ENCODE data around the gene HIVEP1. TPM values are rescaled to one million over a fixed set of nuclear protein-coding genes. Genes with fewer than 3 reads are reported as not detected.

HIVEP1 gene
- 10 to 100 TPM; 22.6 to 25.8 (median 23.8) TPM for polyA plus RNA-seq (ENCODE audit: insufficient read length in 4 of 4)

GRCh38 chr6:12012038-12012557 is at the start of gene HIVEP1:
HIVEP1 (plus strand) TSS chr6:12012312; CDS start chr6:12015629, 3,317 bp downstream.
- no peak for DNase-seq (ENCODE audit: low read depth in 4 of 4, low spot score in 3 of 4)

DNA sequence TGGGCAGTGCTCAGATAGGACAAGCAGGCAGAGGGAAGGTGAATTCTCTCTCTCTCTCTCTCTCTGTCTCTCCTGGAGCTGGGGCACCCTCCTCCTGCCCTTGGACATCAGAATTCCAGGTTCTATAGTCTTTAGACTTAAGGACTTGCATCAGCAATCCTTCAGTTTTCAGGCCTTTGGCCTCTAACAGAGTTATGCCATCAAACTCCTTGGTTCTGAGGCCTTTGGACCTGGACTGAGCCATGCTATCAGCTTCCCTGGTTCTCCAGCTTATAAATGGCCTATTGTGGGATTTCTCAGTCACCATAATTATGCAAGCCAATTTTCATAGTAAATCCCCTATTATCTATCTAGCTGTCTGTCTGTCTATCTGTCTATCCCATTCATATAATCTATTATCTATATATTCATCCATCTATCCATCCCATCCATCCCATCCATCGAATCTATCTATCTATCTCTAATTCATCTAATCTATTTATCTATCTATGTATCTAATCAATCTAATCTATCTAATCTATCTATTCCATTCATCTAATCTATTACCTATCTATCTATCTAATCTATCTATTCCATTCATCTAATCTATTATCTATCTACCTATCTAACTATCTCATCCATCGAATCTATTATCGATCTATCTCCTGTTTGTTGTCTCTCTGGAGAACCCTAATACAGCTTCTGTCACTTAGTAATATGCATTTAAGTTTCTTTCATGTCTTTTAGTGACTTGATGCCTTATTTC is 48.2 kb upstream of the HIVEP1 start:
- no peak for DNase-seq (ENCODE audit: low read depth in 4 of 4, low spot score in 3 of 4)

GRCh38 chr6:11964729-11965335 is 47.3 kb upstream of the HIVEP1 start:
- DNase-seq (ENCODE audit: low read depth in 4 of 4, low spot score in 3 of 4): no peak

DNA sequence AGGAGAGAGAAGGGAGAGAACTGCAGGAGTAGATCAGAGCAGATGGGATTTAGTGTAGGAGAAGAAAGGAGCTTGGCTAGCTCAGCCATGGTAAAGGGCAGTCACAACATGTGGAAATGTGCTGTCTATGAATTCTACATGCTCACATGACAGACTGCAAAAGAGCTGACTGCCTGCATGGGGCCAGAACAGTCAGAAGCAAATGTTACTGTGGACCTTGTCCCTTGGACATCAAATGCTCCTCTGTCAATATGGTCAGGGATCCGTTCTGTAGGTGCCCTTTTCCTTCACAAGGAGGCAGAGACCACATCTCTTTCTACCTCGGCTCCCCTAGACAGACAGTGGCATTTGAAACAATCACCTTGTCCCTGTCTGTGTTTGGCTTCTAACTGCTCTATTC is 46.6 kb upstream of the HIVEP1 start:
- no peak for DNase-seq (ENCODE audit: low read depth in 4 of 4, low spot score in 3 of 4)

GRCh38 chr6:11968241-11968806 is 43.8 kb upstream of the HIVEP1 start:
- DNase-seq (ENCODE audit: low read depth in 4 of 4, low spot score in 3 of 4): no peak

- no peak for DNase-seq (ENCODE audit: low read depth in 4 of 4, low spot score in 3 of 4)
Measured at GRCh38 chr6:11969092-11969491, 43.0 kb upstream of the HIVEP1 start.

DNA sequence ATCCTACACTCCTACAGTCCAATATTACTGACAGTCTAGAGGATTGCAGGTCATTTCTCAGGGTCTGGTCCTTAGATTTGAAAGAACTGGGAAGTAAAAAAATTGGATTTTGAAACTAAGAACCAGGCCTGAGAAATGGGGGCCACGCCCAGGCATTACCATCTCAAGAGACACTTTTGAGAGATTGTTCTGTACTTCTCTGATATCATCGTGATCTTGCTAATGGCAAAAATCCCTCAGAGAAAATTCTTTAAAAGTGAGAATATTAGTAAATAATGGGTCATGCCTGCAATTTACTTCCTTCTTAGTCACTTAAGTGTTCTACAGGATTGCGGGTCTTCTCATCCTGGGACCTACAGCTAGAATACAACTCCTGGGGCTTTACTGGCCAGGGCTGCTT is 42.0 kb upstream of the HIVEP1 start:
- DNase-seq (ENCODE audit: low read depth in 4 of 4, low spot score in 3 of 4): no peak

DNA sequence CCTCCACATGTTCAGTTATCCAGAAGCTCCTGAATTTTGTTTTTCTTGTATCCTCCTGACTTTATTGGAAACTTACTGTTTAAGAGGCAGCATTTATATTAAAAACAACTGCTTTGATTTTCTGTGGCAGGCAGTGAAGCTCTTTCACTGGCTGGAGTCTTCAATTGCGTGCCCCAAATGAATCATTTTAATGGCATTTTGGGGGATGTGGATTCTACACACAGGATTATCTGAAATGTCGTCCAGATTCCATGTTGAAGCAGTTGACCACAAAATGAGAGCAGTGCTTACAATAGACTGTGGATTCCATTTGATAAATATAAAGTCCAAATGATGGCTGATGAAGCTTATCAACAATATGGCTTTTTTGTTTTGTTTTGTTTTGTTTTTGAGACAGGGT is 41.0 kb upstream of the HIVEP1 start:
- DNase-seq (ENCODE audit: low read depth in 4 of 4, low spot score in 3 of 4): no peak

DNA sequence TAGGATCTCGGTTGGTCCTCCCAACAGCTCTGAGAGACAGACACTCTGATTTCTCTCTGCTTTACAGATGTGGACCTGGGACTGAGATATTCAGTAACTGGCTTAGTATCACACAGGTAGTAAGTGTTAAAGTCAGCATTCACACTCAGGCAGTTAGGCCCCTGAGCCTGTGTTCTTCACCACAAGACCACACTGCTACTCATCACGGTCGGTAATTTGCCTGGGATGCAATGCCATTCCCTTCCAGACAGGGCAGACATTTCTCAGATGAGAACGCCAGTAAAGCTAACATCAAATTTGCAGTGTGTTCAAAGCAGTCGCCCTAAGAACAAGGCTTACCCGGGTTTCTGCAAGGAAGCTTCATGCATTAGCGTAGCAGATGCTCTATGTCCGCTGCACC is 39.8 kb upstream of the HIVEP1 start:
- DNase-seq (ENCODE audit: low read depth in 4 of 4, low spot score in 3 of 4): no peak

- DNase-seq (ENCODE audit: low read depth in 4 of 4, low spot score in 3 of 4): no peak
Measured at GRCh38 chr6:11972806-11973205, 39.3 kb upstream of the HIVEP1 start.

GRCh38 chr6:11973238-11973637 is 38.9 kb upstream of the HIVEP1 start:
- DNase-seq (ENCODE audit: low read depth in 4 of 4, low spot score in 3 of 4): no peak

- no peak for DNase-seq (ENCODE audit: low read depth in 4 of 4, low spot score in 3 of 4)
Measured at GRCh38 chr6:11974089-11974488, 38.0 kb upstream of the HIVEP1 start.

- no peak for DNase-seq (ENCODE audit: low read depth in 4 of 4, low spot score in 3 of 4)
Measured at GRCh38 chr6:11975353-11975977, 36.6 kb upstream of the HIVEP1 start.

- no peak for DNase-seq (ENCODE audit: low read depth in 4 of 4, low spot score in 3 of 4)
Measured at GRCh38 chr6:11976489-11976888, 35.6 kb upstream of the HIVEP1 start.

- DNase-seq (ENCODE audit: low read depth in 4 of 4, low spot score in 3 of 4): no peak
Measured at GRCh38 chr6:11977193-11977592, 34.9 kb upstream of the HIVEP1 start.

- DNase-seq (ENCODE audit: low read depth in 4 of 4, low spot score in 3 of 4): no peak
Measured at GRCh38 chr6:11977738-11978137, 34.4 kb upstream of the HIVEP1 start.

- DNase-seq (ENCODE audit: low read depth in 4 of 4, low spot score in 3 of 4): no peak
Measured at GRCh38 chr6:11978169-11978987, 33.7 kb upstream of the HIVEP1 start.

GRCh38 chr6:11979866-11980265 is 32.2 kb upstream of the HIVEP1 start:
- DNase-seq (ENCODE audit: low read depth in 4 of 4, low spot score in 3 of 4): no peak

GRCh38 chr6:11983306-11983705 is 28.8 kb upstream of the HIVEP1 start:
- no peak for DNase-seq (ENCODE audit: low read depth in 4 of 4, low spot score in 3 of 4)

DNA sequence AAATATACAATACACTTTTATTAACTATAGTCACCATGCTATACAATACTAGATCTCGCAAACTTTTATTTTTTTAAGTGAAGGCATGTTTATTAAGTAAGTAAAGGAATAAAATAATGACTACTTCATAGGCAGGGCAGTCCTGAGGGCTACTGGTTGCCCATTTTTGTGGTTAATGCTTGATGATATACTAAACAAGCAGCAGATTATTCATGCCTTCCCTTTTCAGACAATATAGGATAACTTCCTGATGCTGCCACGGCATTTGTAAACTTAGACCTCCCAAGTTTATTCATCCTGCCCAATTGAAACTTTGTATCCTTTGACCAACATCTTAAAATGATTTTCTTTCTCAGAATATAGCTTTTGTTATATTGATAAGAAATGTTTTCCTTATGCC is 24.7 kb upstream of the HIVEP1 start:
- no peak for DNase-seq (ENCODE audit: low read depth in 4 of 4, low spot score in 3 of 4)

- no peak for DNase-seq (ENCODE audit: low read depth in 4 of 4, low spot score in 3 of 4)
Measured at GRCh38 chr6:11989386-11989785, 22.7 kb upstream of the HIVEP1 start.

All from left renal pelvis (tissue), 4 donors.